ENCODE data around the gene ASB6. TPM values are rescaled to one million over a fixed set of nuclear protein-coding genes. Genes with fewer than 3 reads are reported as not detected.

Gene ASB6
- total and polyA plus RNA-seq, 2 donors (not counting 1 experiment from before 2014, with no cell fraction given), result 27.7 to 27.9 TPM

- H4K20me1 ChIP-seq (ENCODE audit: control insufficient read depth, insufficient read depth, low read length, poor library complexity, severe bottlenecking), result no peaks in the 10 kb centered on the region
- H3K9me3 ChIP-seq (ENCODE audit: control extremely low read depth in 1 of 3, control insufficient read depth in 2 of 3, insufficient read depth in 1 of 3, low read length in 2 of 3), result peaks cover 0 to 2% (median 0%) of the 10 kb centered on the region in 3 donors
- H3K27ac Mint-ChIP-seq, result no peak overlapping the region
- H3K4me1 ChIP-seq (ENCODE audit: control insufficient read depth in 2 of 2, insufficient read depth in 2 of 2, low read length in 2 of 2), result no peaks in the 10 kb centered on the region
- ATAC-seq (ENCODE audit: low read depth) (no peak), DNase-seq (no peak)
- no peaks in the 10 kb centered on the region for H3K4me1 Mint-ChIP-seq
- no peak overlapping the region for H3K4me2 ChIP-seq (replicated peaks; ENCODE audit: low read depth, low read length, poor library complexity, severe bottlenecking)
- H3K79me2 ChIP-seq (ENCODE audit: control insufficient read depth, insufficient read depth, low read length), result no peaks in the 10 kb centered on the region
- peaks cover 10% of the 10 kb centered on the region for H3K27me3 Mint-ChIP-seq
- H3K4me3 ChIP-seq (ENCODE audit: control extremely low read depth in 1 of 5, extremely low read depth in 1 of 5, insufficient read depth in 1 of 5, low read depth in 2 of 5, low read length in 4 of 5), result no peak overlapping the region
- intact Hi-C loops (cut with micrococcal nuclease), result no loop called here
- ChIA-PET POLR2A (no interaction called here), CTCF (no interaction called here)
- H2AFZ ChIP-seq (ENCODE audit: insufficient read depth, low read depth, low read length, poor library complexity, severe bottlenecking), result no peak overlapping the region
- H3K9me3 Mint-ChIP-seq (ENCODE audit: insufficient read depth), result no peaks in the 10 kb centered on the region
- no peak overlapping the region for H3K27ac ChIP-seq (ENCODE audit: low read length in 2 of 2)
- H3K27me3 ChIP-seq (replicated peaks in 1 of 4; ENCODE audit: control extremely low read depth in 1 of 4, control insufficient read depth in 3 of 4, insufficient read depth in 4 of 4, low read length in 3 of 4), result peaks cover 0 to 15% (median 2%) of the 10 kb centered on the region in 4 experiments
- H3K36me3 ChIP-seq (replicated peaks in 1 of 2; ENCODE audit: control extremely low read depth in 1 of 2, control insufficient read depth in 1 of 2, extremely low read depth in 1 of 2, insufficient read depth in 2 of 2, low read length in 1 of 2), result no peaks in the 10 kb centered on the region
- WGBS (ENCODE audit: insufficient coverage), result 81% methylated on average over 5 of the region's 7 CpGs
- no peak overlapping the region for H3K9ac ChIP-seq (ENCODE audit: low read length)
- H3K4me3 Mint-ChIP-seq, result no peak overlapping the region
- TF ChIP-seq, protein P1, sequence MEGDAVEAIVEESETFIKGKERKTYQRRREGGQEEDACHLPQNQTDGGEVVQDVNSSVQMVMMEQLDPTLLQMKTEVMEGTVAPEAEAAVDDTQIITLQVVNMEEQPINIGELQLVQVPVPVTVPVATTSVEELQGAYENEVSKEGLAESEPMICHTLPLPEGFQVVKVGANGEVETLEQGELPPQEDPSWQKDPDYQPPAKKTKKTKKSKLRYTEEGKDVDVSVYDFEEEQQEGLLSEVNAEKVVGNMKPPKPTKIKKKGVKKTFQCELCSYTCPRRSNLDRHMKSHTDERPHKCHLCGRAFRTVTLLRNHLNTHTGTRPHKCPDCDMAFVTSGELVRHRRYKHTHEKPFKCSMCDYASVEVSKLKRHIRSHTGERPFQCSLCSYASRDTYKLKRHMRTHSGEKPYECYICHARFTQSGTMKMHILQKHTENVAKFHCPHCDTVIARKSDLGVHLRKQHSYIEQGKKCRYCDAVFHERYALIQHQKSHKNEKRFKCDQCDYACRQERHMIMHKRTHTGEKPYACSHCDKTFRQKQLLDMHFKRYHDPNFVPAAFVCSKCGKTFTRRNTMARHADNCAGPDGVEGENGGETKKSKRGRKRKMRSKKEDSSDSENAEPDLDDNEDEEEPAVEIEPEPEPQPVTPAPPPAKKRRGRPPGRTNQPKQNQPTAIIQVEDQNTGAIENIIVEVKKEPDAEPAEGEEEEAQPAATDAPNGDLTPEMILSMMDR (IDR thresholded peaks at IDR 0.05), result no peak
- no peak for TF ChIP-seq EZH2 (IDR thresholded peaks at IDR 0.05; ENCODE audit: borderline replicate concordance, insufficient read depth, low read depth, low read length, poor library complexity, severe bottlenecking)
Measured at GRCh38 chr9:129671519-129671918, 29.6 kb upstream of the ASB6 start.

DNA sequence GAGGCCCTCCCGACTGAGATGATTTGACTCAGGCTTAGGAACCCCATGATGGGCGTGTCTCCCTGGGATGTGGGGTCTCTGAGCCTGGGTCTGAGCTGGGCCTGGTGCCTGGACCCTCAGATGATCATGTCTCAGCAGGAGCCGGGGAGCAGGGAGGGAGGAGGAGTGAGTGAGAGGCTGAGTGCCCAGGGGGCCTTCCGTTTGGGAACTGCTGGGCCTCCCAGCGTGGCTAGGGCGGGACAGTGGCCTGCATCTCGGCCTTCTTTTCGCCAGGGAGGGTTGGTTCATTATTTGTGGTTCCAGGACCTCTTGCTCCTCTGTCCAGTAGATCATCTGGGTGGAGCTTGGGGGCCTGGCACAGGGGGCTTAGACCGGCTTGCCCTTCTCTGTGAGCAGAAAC, 29.1 kb upstream of the ASB6 start:
- Histone ChIP-seq H4K20me1 (ENCODE audit: control insufficient read depth, insufficient read depth, low read length, poor library complexity, severe bottlenecking) (no peaks in the 10 kb centered on the region), H3K36me3 (replicated peaks in 1 of 2; ENCODE audit: control extremely low read depth in 1 of 2, control insufficient read depth in 1 of 2, extremely low read depth in 1 of 2, insufficient read depth in 2 of 2, low read length in 1 of 2) (no peaks in the 10 kb centered on the region), H3K9ac (ENCODE audit: low read length) (no peak overlapping the region), H3K4me1 (ENCODE audit: control insufficient read depth in 2 of 2, insufficient read depth in 2 of 2, low read length in 2 of 2) (peaks cover 0 to 3% of the 10 kb centered on the region in 2 donors), H3K79me2 (ENCODE audit: control insufficient read depth, insufficient read depth, low read length) (no peaks in the 10 kb centered on the region), H3K27me3 (replicated peaks in 1 of 4; ENCODE audit: control extremely low read depth in 1 of 4, control insufficient read depth in 3 of 4, insufficient read depth in 4 of 4, low read length in 3 of 4) (peaks cover 0 to 20% (median 4%) of the 10 kb centered on the region in 4 experiments), H3K4me3 (ENCODE audit: control extremely low read depth in 1 of 5, extremely low read depth in 1 of 5, insufficient read depth in 1 of 5, low read depth in 2 of 5, low read length in 4 of 5) (no peak overlapping the region), H3K9me3 (ENCODE audit: control extremely low read depth in 1 of 3, control insufficient read depth in 2 of 3, insufficient read depth in 1 of 3, low read length in 2 of 3) (no peaks in the 10 kb centered on the region), H3K4me2 (replicated peaks; ENCODE audit: low read depth, low read length, poor library complexity, severe bottlenecking) (no peak overlapping the region), H2AFZ (ENCODE audit: insufficient read depth, low read depth, low read length, poor library complexity, severe bottlenecking) (no peak overlapping the region), H3K27ac (ENCODE audit: low read length in 2 of 2) (no peak overlapping the region)
- no peak for TF ChIP-seq EZH2 (IDR thresholded peaks at IDR 0.05; ENCODE audit: borderline replicate concordance, insufficient read depth, low read depth, low read length, poor library complexity, severe bottlenecking)
- TF ChIP-seq, protein P1 (IDR thresholded peaks at IDR 0.05), result no peak
- Mint-ChIP-seq H3K27ac (no peak overlapping the region), H3K27me3 (peaks cover 10% of the 10 kb centered on the region), H3K9me3 (ENCODE audit: insufficient read depth) (no peaks in the 10 kb centered on the region), H3K4me3 (no peak overlapping the region), H3K4me1 (no peaks in the 10 kb centered on the region)
- intact Hi-C loops (cut with micrococcal nuclease), result no loop called here
- ATAC-seq (ENCODE audit: low read depth) (no peak), DNase-seq (no peak)
- WGBS (ENCODE audit: insufficient coverage), result 91% methylated on average over 8 of the region's 9 CpGs
- ChIA-PET CTCF (no interaction called here), POLR2A (no interaction called here)
